Ishikawa (cell line): ENCODE data around the gene AAR2.

ENCODE experiments used
- CEBPB ChIP-seq: IDR thresholded peaks from 2 replicates; pipeline ENCODE4 v1.6.1; 2012
- CREB1 ChIP-seq: IDR thresholded peaks from 2 replicates; pipeline ENCODE4 v1.6.1; 2012; ENCODE audit warnings: low read depth
- EGR1 ChIP-seq: IDR thresholded peaks from 2 replicates; pipeline ENCODE4 v1.6.1; 2012
- EP300 ChIP-seq: IDR thresholded peaks from 2 replicates; pipeline ENCODE4 v1.6.1; 2012; ENCODE audit warnings: borderline replicate concordance
- FOXM1 ChIP-seq: IDR thresholded peaks from 2 replicates; pipeline ENCODE4 v1.6.1; 2012; ENCODE audit warnings: low read depth, borderline replicate concordance
- MAX ChIP-seq: IDR thresholded peaks from 2 replicates; pipeline ENCODE4 v1.6.1; 2012
- NFIC ChIP-seq: IDR thresholded peaks from 2 replicates; pipeline ENCODE4 v1.6.1; 2012
- RAD21 ChIP-seq: IDR thresholded peaks from 2 replicates; pipeline ENCODE4 v1.6.1; 2012; ENCODE audit warnings: low read depth
- REST ChIP-seq: IDR thresholded peaks from 2 replicates; pipeline ENCODE4 v1.6.1; 2012; ENCODE audit warnings: low read depth, mild to moderate bottlenecking
- TAF1 ChIP-seq: IDR thresholded peaks from 2 replicates; pipeline ENCODE4 v1.6.1; 2012; ENCODE audit warnings: low read depth, mild to moderate bottlenecking
- TCF12 ChIP-seq: IDR thresholded peaks from 2 replicates; pipeline ENCODE4 v1.6.1; 2012; ENCODE audit warnings: low read depth
- TEAD4 ChIP-seq: IDR thresholded peaks from 2 replicates; pipeline ENCODE4 v1.6.1; 2012
- USF1 ChIP-seq: IDR thresholded peaks from 2 replicates; pipeline ENCODE4 v1.6.1; 2012
- YY1 ChIP-seq: IDR thresholded peaks from 2 replicates; pipeline ENCODE4 v1.6.1; 2012; ENCODE audit warnings: low read depth
- ZBTB7A ChIP-seq: IDR thresholded peaks from 2 replicates; pipeline ENCODE4 v1.6.1; 2012; ENCODE audit warnings: low read depth

The AAR2 gene

GRCh38 chr20:36275011-36275410, 38.7 kb downstream of the AAR2 start:
- TF ChIP-seq EGR1 (no peak), MAX (no peak), TEAD4 (no peak), RAD21 (no peak), CEBPB (no peak), YY1 (no peak), USF1 (no peak), ZBTB7A (no peak), REST (no peak), FOXM1 (no peak), TAF1 (no peak), NFIC (no peak), TCF12 (no peak), CREB1 (no peak), EP300 (no peak)

- TF ChIP-seq TEAD4 (no peak), USF1 (no peak), YY1 (no peak), MAX (no peak), RAD21 (no peak), REST (no peak), FOXM1 (no peak), EP300 (no peak), CEBPB (no peak), NFIC (no peak), TCF12 (no peak), CREB1 (no peak), TAF1 (no peak), ZBTB7A (no peak), EGR1 (no peak)
Observed at GRCh38 chr20:36275441-36276189, 39.3 kb downstream of the AAR2 start.

GRCh38 chr20:36277546-36277945, 41.3 kb downstream of the AAR2 start:
- TF ChIP-seq EP300 (no peak), CEBPB (no peak), TCF12 (no peak), TAF1 (no peak), ZBTB7A (no peak), TEAD4 (no peak), USF1 (no peak), FOXM1 (no peak)

- TF ChIP-seq TCF12 (no peak), USF1 (no peak), MAX (no peak), EP300 (no peak), TEAD4 (no peak), EGR1 (no peak), CREB1 (no peak), YY1 (no peak), RAD21 (no peak), REST (no peak), FOXM1 (no peak), ZBTB7A (no peak), CEBPB (no peak), NFIC (no peak), TAF1 (no peak)
Observed at GRCh38 chr20:36279362-36279761, 43.1 kb downstream of the AAR2 start.
